Caco-2 (cell line): ENCODE measurements around the gene DIS3L2. TPM values are rescaled to one million over a fixed set of nuclear protein-coding genes. Genes with fewer than 3 reads are reported as not detected.
A peak's percentile ranks its signal among the peaks of the same experiment; 100 is the strongest.

ENCODE experiments used
- BruUV-seq: library from RNA; stranded (reverse); fragments of 400-500 nt; replicated peaks from 2 replicates; lab custom pipeline; 2021; lab: Mats Ljungman, UMichigan
- CTCF ChIA-PET: fragments of 300-600 bp; sonication (Branson Sonifier 250); formaldehyde crosslinking; loops from one replicate; lab custom pipeline; 2022; ENCODE audit warnings: antibody characterized with exemption; lab: Charles Lee
- POLR2A ChIA-PET: fragments of 300-600 bp; sonication (Branson Sonifier 250); formaldehyde crosslinking; loops from one replicate; lab custom pipeline; 2022; ENCODE audit warnings: antibody characterized with exemption; lab: Charles Lee
- DNase-seq, 2 experiments: peaks; one replicate each; pipeline versions ENCODE4 v3.0.0 to v3.0.0-alpha.2; 2020 to 2022
- H3K27me3 ChIP-seq: replicated peaks from 2 replicates; pipeline ENCODE4 v1.6.0; 2011; ENCODE audit warnings: low read length; ENCODE audit not compliant: control insufficient read depth, insufficient read depth
- H3K36me3 ChIP-seq: 2 replicates; pipeline ENCODE4 v1.5.1; 2011; ENCODE audit warnings: low read length; ENCODE audit not compliant: control insufficient read depth, insufficient read depth
- H3K4me1 ChIP-seq: fragments of 250-450 bp; sonication (Bioruptor Pico); 2 replicates; pipeline ENCODE4 v1.5.1; 2020; ENCODE audit warnings: mild to moderate bottlenecking
- H3K4me3 ChIP-seq: 2 replicates; pipeline ENCODE4 v1.5.1; 2011; ENCODE audit warnings: low read depth, mild to moderate bottlenecking, control low read depth, low read length
- H3K9me3 ChIP-seq: fragments of 250-450 bp; sonication (Bioruptor Pico); 2 replicates; pipeline ENCODE4 v1.5.1; 2020; ENCODE audit warnings: mild to moderate bottlenecking, moderate library complexity
- H3K27ac Mint-ChIP-seq: one replicate; pipeline ENCODE4 v1.8.0; 2022; ENCODE audit warnings: mixed read lengths; ENCODE audit not compliant: unreplicated experiment
- H3K27me3 Mint-ChIP-seq: one replicate; pipeline ENCODE4 v1.8.0; 2022; ENCODE audit warnings: mixed read lengths; ENCODE audit not compliant: insufficient read depth, unreplicated experiment
- H3K36me3 Mint-ChIP-seq: one replicate; pipeline ENCODE4 v1.8.0; 2022; ENCODE audit warnings: mild to moderate bottlenecking, mixed read lengths; ENCODE audit not compliant: insufficient read depth, unreplicated experiment
- H3K4me1 Mint-ChIP-seq: one replicate; pipeline ENCODE4 v1.8.0; 2022; ENCODE audit warnings: low read depth, mixed read lengths; ENCODE audit not compliant: unreplicated experiment
- H3K4me3 Mint-ChIP-seq: one replicate; pipeline ENCODE4 v1.8.0; 2022; ENCODE audit warnings: mild to moderate bottlenecking, moderate library complexity, mixed read lengths; ENCODE audit not compliant: unreplicated experiment
- H3K9me3 Mint-ChIP-seq: one replicate; pipeline ENCODE4 v1.8.0; 2022; ENCODE audit warnings: mixed read lengths; ENCODE audit not compliant: unreplicated experiment
- CTCF ChIP-seq, 2 experiments: fragments of 200-600 bp in 1 of 2; IDR thresholded peaks; 1 replicate in 1 of 2; 2 replicates in 1 of 2; pipeline versions ENCODE4 v1.5.1 to v1.8.0; 2011 to 2022; ENCODE audit warnings: antibody characterized with exemption in 1 of 2, control low read depth in 1 of 2, inconsistent platforms in 1 of 2, low read depth in 1 of 2, low read length in 1 of 2, mild to moderate bottlenecking in 1 of 2, moderate library complexity in 1 of 2; ENCODE audit not compliant: insufficient read depth in 1 of 2, severe bottlenecking in 1 of 2, unreplicated experiment in 1 of 2
- intact Hi-C: fragments of 100-400 bp; cut with micrococcal nuclease; formaldehyde crosslinking; loops from one replicate; pipeline ENCODE4 v1.10.0; 2022; ENCODE audit not compliant: unreplicated experiment
- total RNA-seq: library from RNA; stranded (reverse); gene quantifications from 2 replicates; pipeline ENCODE4 v1.2.3, GENCODE V29; 2022

DIS3L2 gene
- total RNA-seq, 1 experiment from 2014 or later: 15.5 TPM

GRCh38 chr2:232299084-232299483 is 337.6 kb downstream of the DIS3L2 start:
- H3K27ac Mint-ChIP-seq: no peak overlapping the region
- intact Hi-C loops: no loop called here

GRCh38 chr2:232299927-232300674 is 338.6 kb downstream of the DIS3L2 start:
- Histone ChIP-seq H3K9me3 (no peaks in the 10 kb centered on the region), H3K27me3 (no peaks in the 10 kb centered on the region), H3K4me3 (no peak overlapping the region), H3K4me1 (peaks cover 10% of the 10 kb centered on the region), H3K36me3 (no peaks in the 10 kb centered on the region)
- CTCF ChIA-PET: no interaction called here
- Mint-ChIP-seq H3K4me1 (no peaks in the 10 kb centered on the region), H3K9me3 (no peaks in the 10 kb centered on the region), H3K27ac (no peak overlapping the region), H3K27me3 (no peaks in the 10 kb centered on the region), H3K36me3 (no peaks in the 10 kb centered on the region), H3K4me3 (no peak overlapping the region)
- no peak for DNase-seq
- BruUV-seq: no TSS peak
- POLR2A ChIA-PET: no interaction called here
- intact Hi-C loops: loop anchor here (5.0 kb wide), 1 partner anchor 63 kb away; no protein-coding TSS in a partner anchor
- no peak for TF ChIP-seq CTCF (IDR thresholded peaks at IDR 0.05; ENCODE audit: insufficient read depth in 1 of 2, low read depth in 1 of 2, low read length in 1 of 2, severe bottlenecking in 1 of 2, unreplicated experiment in 1 of 2)

More at GRCh38 chr2:232299084-232299483, 337.6 kb downstream of the DIS3L2 start:
- no peak overlapping the region for H3K4me3 ChIP-seq
- H3K9me3 ChIP-seq: no peaks in the 10 kb centered on the region
- BruUV-seq: no TSS peak
- DNase-seq: no peak
- no peaks in the 10 kb centered on the region for H3K36me3 Mint-ChIP-seq
- no peaks in the 10 kb centered on the region for H3K27me3 ChIP-seq
- H3K27me3 Mint-ChIP-seq: no peaks in the 10 kb centered on the region
- ChIA-PET CTCF (no interaction called here), POLR2A (no interaction called here)
- H3K4me1 ChIP-seq: peaks cover 10% of the 10 kb centered on the region
- no peaks in the 10 kb centered on the region for H3K9me3 Mint-ChIP-seq
- H3K4me3 Mint-ChIP-seq: no peak overlapping the region
- no peaks in the 10 kb centered on the region for H3K4me1 Mint-ChIP-seq
- no peak for TF ChIP-seq CTCF (IDR thresholded peaks at IDR 0.05; ENCODE audit: insufficient read depth in 1 of 2, low read depth in 1 of 2, low read length in 1 of 2, severe bottlenecking in 1 of 2, unreplicated experiment in 1 of 2)
- H3K36me3 ChIP-seq: no peaks in the 10 kb centered on the region

GRCh38 chr2:232300894-232301387 is 339.4 kb downstream of the DIS3L2 start:
- H3K4me3 ChIP-seq: no peak overlapping the region
- POLR2A ChIA-PET: no interaction called here
- no peaks in the 10 kb centered on the region for H3K9me3 ChIP-seq
- Mint-ChIP-seq H3K36me3 (no peaks in the 10 kb centered on the region), H3K4me1 (no peaks in the 10 kb centered on the region), H3K27me3 (no peaks in the 10 kb centered on the region), H3K4me3 (no peak overlapping the region), H3K9me3 (no peaks in the 10 kb centered on the region), H3K27ac (no peak overlapping the region)
- peak in 1 of 2 experiments; percentile 17 for TF ChIP-seq CTCF (IDR thresholded peaks at IDR 0.05; ENCODE audit: insufficient read depth in 1 of 2, low read depth in 1 of 2, low read length in 1 of 2, severe bottlenecking in 1 of 2, unreplicated experiment in 1 of 2)
- H3K36me3 ChIP-seq: no peaks in the 10 kb centered on the region
- CTCF ChIA-PET: interaction anchor here (0.6 kb wide), 1 partner anchor 251 kb away, joined by 3 read pairs; no protein-coding TSS in a partner anchor
- no TSS peak for BruUV-seq
- H3K4me1 ChIP-seq: peaks cover 10% of the 10 kb centered on the region
- H3K27me3 ChIP-seq: no peaks in the 10 kb centered on the region
- DNase-seq: peak; percentile 39 to 55
- intact Hi-C loops: loop anchor here (5.0 kb wide), 1 partner anchor 64 kb away; no protein-coding TSS in a partner anchor
